Ovary (tissue), 3 donors: Measurements from ENCODE around the gene PATJ.

Experiments
- EP300 ChIP-seq: sonication (generic); formaldehyde crosslinking; IDR thresholded peaks from one replicate; pipeline ENCODE4 v1.6.1; 2017; ENCODE audit warnings: antibody characterized with exemption
- POLR2A ChIP-seq: fragments of 450-650 bp; IDR thresholded peaks from one replicate; pipeline ENCODE4 v1.6.1; 2017; ENCODE audit warnings: antibody characterized with exemption, mild to moderate bottlenecking, moderate library complexity
- TF ChIP-seq, protein P1 (sequence below), 3 donors: fragments of 450-650 bp in 2 of 3; fragments of 200-600 bp in 1 of 3; IDR thresholded peaks; one replicate each; pipeline versions ENCODE4 v1.5.1 to v1.8.0; 2016 to 2022; ENCODE audit warnings: antibody characterized with exemption in 3 of 3, mild to moderate bottlenecking in 1 of 3
- donor health status: DM: no; HTN: no; CAD: no.

DNA sequence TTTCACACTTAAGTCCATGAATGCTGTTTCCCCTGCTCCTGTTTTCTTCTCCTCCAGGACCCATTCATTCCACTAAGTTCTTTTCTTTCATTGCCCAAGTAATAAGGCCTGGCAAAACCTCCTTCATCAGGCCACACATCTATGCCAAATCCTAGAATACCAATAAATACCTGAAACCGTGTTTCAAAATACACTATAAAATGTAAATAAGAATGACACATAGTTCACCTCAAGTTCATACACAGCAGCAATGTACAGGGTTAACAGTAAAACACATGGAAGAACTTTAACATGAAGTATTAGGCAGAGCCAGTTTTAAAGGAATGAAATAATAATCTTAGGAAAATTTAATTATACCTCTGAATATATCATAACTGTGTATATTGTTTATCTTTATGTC, 365.6 kb downstream of the PATJ start:
- TF ChIP-seq, protein P1, sequence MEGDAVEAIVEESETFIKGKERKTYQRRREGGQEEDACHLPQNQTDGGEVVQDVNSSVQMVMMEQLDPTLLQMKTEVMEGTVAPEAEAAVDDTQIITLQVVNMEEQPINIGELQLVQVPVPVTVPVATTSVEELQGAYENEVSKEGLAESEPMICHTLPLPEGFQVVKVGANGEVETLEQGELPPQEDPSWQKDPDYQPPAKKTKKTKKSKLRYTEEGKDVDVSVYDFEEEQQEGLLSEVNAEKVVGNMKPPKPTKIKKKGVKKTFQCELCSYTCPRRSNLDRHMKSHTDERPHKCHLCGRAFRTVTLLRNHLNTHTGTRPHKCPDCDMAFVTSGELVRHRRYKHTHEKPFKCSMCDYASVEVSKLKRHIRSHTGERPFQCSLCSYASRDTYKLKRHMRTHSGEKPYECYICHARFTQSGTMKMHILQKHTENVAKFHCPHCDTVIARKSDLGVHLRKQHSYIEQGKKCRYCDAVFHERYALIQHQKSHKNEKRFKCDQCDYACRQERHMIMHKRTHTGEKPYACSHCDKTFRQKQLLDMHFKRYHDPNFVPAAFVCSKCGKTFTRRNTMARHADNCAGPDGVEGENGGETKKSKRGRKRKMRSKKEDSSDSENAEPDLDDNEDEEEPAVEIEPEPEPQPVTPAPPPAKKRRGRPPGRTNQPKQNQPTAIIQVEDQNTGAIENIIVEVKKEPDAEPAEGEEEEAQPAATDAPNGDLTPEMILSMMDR (IDR thresholded peaks at IDR 0.05): no peak
- TF ChIP-seq EP300: no peak
- no peak for TF ChIP-seq POLR2A
